HG02642 (cell line): Measurements from ENCODE around the gene RAB5B.

ENCODE experiments used
- ATAC-seq: cut with Tn5 transposase; IDR thresholded peaks from one replicate; pipeline ENCODE4 v1.9.1; 2021; ENCODE audit warnings: mild to moderate bottlenecking; ENCODE audit not compliant: unreplicated experiment, poor library complexity

The RAB5B gene

DNA sequence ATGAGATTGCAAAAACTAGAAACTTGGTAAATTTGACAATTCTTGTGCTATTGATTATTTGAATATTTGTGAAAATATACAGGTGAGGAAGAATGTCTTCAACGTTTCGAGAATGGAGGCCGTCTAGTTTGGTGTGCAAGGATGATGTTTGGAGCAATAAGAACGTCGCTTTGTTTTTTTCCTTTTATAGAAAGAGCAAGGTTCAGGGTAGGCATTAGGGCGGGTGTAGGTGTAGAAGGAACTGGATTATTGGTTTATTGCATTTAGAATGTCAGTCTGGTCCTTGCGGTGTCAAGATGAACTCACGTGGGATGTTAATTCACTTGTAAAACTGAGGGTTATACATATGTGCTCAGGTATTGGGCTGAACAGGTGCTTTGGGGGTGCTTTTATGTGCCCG, 69.0 kb downstream of the RAB5B start:
- no peak for ATAC-seq
